A673 (cell line): ENCODE data around the gene TEX44.

Experiments
- CTCF ChIP-seq: fragments of 300-800, 200-600 bp; sonication (generic); conservative IDR thresholded peaks from 2 replicates; pipeline ENCODE4 v1.5.1; 2017; ENCODE audit warnings: low read depth, mild to moderate bottlenecking, antibody characterized with exemption, low read length, moderate library complexity, mixed read lengths
- EZH2 ChIP-seq: fragments of 200-600 bp; sonication (generic); IDR thresholded peaks from 2 replicates; pipeline ENCODE4 v1.6.1; 2017; ENCODE audit warnings: borderline replicate concordance, low read depth, mild to moderate bottlenecking, mixed read lengths, antibody characterized with exemption, low read length; ENCODE audit not compliant: poor library complexity, severe bottlenecking

DNA sequence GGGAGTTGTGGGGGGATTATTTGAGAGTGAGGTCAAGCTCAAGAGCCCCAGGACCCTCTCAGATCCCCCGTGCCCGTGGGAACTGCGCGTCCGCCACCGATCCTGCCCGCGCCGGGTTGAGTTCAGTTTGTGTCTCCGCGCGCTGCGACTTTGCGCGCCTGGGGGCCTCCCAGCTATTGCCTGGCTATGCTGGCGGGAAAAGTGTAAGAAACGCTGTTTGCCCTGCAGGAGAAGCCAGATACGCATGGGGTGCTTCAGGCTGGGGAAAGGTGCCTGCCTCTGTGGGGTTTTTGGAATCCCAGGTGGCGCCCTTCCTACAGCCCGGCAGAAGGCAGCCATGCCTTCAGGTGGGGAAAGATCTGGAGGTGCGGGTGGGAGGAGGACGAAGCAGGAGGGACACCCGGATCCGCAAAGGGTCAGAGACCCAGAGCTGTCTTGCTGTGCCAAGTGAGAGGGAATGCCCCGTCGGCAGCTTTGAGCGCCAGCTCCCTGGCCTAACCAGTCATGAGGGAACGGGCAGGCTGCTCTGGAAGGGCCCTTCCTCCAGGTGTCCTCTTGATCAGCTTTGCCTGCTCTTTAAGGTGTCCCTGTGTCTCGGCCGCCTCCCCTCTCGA is 22.5 kb downstream of the TEX44 start:
- TF ChIP-seq CTCF = no peak
- TF ChIP-seq EZH2 = no peak
